ENCODE data around the gene ARHGAP33.

GRCh38 chr19:35777086-35777841 lies 1.9 kb downstream of the ARHGAP33 start:
- TF ChIP-seq, protein P1, sequence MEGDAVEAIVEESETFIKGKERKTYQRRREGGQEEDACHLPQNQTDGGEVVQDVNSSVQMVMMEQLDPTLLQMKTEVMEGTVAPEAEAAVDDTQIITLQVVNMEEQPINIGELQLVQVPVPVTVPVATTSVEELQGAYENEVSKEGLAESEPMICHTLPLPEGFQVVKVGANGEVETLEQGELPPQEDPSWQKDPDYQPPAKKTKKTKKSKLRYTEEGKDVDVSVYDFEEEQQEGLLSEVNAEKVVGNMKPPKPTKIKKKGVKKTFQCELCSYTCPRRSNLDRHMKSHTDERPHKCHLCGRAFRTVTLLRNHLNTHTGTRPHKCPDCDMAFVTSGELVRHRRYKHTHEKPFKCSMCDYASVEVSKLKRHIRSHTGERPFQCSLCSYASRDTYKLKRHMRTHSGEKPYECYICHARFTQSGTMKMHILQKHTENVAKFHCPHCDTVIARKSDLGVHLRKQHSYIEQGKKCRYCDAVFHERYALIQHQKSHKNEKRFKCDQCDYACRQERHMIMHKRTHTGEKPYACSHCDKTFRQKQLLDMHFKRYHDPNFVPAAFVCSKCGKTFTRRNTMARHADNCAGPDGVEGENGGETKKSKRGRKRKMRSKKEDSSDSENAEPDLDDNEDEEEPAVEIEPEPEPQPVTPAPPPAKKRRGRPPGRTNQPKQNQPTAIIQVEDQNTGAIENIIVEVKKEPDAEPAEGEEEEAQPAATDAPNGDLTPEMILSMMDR (conservative IDR thresholded peaks at IDR 0.05 in 1 of 2, IDR thresholded peaks at IDR 0.05 in 1 of 2; ENCODE audit: low read depth in 1 of 2, low read length in 2 of 2): no peak
- TF ChIP-seq EZH2 (IDR thresholded peaks at IDR 0.05; ENCODE audit: low read length, missing control alignments): no peak
